H54 (cell line): Measurements from ENCODE around the gene OR8H2.
"Not testable (repeated sequence)": the region's sequence is repeated elsewhere in the genome, so short reads cannot be mapped to it uniquely, and the experiment has no call there.

Experiments
- DNase-seq: peaks from one replicate; pipeline ENCODE4 v3.0.0; 2011; ENCODE audit warnings: low spot score, mixed read lengths; ENCODE audit not compliant: insufficient read length
- FAIRE-seq: peaks from 3 replicates; lab custom pipeline; 2011; peaks lifted over from hg19 to GRCh38; lab: Jason Lieb, UNC
- POLR2A ChIP-seq: IDR thresholded peaks from 2 replicates; pipeline ENCODE4 v1.6.1; 2011; ENCODE audit warnings: low read depth, mild to moderate bottlenecking, low read length

OR8H2 gene, protein sequence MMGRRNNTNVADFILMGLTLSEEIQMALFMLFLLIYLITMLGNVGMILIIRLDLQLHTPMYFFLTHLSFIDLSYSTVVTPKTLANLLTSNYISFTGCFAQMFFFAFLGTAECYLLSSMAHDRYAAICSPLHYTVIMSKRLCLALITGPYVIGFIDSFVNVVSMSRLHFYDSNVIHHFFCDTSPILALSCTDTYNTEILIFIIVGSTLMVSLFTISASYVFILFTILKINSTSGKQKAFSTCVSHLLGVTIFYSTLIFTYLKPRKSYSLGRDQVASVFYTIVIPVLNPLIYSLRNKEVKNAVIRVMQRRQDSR

DNA sequence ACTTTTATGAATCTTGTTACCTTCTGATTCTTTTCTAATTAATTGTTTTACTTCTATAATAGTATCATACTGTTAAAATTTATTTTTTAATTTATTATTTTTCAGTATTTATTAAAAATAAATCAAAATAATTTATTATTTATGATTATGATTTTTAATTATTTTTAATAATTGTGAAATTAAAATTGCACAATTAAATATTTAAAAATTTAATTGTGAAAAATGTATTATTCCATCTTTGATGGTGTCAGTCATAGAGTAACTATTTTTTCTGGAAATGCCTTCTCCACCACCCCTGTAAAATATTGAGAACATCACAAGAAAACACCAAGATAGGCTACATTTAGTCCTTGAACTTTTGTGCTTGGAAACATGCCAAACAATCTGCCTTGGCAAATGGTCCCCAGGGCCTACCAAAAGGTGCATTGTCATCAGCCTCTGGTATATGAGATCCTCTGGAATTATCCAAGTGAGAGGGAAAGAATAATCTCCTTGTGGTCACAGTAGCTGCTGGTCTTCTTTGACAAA, at the start of gene OR8H2:
Gene OR8H2, plus strand, starts transcription at position 478 of the 528 bp plus-strand sequence. CDS start 1,356 bp downstream, outside the sequence.
- DNase-seq (no peak), FAIRE-seq (no peak)
- no peak for TF ChIP-seq POLR2A

DNA sequence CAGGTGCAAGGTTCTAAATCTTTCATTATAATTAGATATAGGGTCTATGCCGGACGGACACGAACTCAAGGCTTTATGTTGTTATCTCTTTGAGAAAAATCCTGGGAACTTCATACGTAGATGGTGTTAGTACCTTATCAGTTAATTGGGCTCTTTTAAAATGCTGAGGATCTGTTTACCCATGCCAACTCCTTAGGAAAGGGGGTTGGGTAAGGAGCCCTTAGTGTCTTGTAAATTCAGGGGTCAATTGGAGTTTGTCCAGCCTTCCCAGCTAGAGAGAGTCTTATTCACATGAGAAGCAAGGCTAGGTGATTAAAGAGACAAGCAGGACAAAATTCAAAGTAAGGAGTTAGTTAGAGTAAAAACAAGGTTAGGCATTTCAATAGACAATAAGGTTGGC, 47.1 kb upstream of the OR8H2 start:
- FAIRE-seq, DNase-seq: not testable (repeated sequence)

DNA sequence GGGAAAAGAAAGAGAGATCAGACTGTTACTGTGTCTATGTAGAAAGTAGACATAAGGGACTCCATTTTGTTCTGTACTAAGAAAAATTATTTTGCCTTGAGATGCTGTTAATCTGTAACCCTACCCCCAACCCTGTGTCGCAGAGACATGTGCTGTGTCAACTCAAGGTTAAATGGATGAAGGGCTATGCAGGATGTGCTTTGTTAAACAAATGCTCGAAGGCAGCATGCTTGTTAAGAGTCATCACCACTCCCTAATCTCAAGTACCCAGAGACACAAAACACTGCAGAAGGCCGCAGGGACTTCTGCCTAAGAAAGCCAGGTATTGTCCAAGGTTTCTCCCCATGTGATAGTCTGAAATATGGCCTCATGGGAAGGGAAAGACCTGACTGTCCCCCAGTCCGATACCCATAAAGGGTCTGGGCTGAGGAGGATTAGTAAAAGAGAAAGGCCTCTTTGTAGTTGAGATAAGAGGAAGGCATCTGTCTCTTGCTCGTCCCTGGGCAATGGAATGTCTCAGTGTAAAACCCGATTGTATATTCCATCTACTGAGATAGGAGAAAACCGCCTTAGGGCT, 45.7 kb upstream of the OR8H2 start:
- DNase-seq, FAIRE-seq: not testable (repeated sequence)

DNA sequence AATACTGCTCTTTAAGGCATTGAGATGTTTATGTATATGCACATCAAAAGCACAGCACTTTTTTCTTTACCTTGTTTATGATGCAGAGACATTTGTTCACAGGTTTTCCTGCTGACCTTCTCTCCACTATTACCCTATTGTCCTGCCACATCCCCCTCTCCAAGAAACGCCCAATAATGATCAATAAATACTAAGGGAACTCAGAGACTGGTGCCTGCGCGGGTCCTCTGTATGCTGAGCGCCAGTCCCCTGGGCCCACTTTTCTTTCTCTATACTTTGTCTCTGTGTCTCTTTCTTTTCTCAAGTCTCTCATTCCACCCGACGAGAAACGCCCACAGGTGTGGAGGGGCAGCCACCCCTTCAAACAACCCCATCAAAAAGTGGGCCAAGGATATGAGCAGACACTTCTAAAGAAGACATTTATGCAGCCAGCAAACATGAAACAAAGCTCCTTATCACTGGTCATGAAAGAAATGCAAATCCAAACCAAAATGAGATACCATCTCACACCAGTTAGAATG, 45.2 kb upstream of the OR8H2 start:
- not testable (repeated sequence) for DNase-seq, FAIRE-seq

DNA sequence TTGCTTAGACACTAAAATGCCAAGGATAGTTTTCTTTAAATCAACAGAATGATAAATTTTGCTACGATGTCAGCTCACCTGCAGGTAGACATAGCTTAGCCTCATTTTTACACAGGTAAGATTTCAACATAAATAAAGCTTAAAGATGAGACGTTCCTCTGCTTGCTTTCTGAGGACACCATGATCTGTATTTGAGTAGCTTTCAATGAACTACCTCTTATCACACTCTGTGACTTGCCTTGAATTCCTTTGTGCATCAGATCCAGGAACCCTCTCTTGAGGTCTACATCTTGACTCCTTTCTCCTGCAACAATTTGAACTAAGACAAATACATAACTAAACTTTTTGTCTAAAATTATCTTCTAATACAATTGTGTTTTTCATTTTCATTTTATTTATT, 36.5 kb upstream of the OR8H2 start:
- no peak for FAIRE-seq
- DNase-seq: no peak
- TF ChIP-seq POLR2A: no peak

DNA sequence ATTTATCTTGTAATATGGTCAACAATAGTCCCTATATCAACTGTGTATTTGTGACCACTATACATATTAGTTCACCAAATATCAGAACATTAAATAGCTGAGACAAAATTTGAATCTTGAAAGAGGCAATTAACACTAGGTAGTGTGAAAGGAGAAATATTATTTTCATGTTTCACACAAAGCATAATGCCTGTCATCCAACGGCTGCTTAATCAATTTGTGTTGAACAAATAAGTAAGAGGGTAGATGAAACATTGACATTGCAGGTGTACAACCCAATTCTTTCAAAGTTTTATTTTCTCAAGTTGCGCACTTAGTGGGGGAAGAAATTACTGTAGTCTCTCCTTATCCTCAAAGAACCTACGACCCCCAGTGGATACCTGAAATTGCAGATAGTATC, 13.8 kb upstream of the OR8H2 start:
- no peak for DNase-seq
- no peak for FAIRE-seq
- TF ChIP-seq POLR2A: no peak

DNA sequence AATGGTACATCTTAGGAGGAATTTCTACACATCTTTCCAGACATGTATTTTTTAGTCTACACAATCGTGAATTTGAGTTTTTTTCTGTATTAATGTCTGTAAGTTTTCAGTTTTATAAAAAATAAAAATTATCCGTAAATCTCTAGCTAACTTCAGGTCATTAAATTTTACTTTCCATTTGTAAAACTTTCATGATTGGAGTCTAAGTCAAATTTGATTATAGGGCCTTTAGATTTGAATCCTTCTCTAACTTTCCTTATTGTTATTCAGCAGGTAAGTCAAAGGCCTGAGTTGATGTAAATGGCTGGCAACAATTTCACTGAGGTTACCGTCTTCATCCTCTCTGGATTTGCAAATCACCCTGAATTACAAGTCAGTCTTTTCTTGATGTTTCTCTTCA, 10.5 kb upstream of the OR8H2 start, which contains the start of gene OR8I2:
Gene OR8I2, plus strand, starts transcription at position 301 of the 400 bp plus-strand sequence. Its CDS starts 0 bp downstream, at position 301.
- DNase-seq (no peak), FAIRE-seq (no peak)
- TF ChIP-seq POLR2A: no peak

DNA sequence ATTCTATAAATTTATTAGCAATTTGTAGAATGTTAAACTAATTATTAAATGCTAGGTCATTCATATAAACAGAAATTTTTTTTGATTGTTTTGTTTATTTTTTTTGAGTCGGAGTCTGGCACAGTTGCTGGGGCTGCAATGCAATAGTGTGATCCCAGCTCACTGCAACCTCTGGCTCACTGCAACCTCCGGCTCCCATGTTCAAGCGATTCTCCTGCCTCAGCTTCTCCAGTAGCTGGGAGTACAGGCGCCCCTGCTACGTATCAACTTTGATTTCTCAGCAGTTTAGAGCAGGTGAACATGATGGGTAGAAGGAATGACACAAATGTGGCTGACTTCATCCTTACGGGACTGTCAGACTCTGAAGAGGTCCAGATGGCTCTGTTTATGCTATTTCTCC, 18.6 kb downstream of the OR8H2 start, which contains the start of gene OR8H3:
Gene OR8H3, plus strand, starts transcription at position 301 of the 400 bp plus-strand sequence. Its CDS starts 0 bp downstream, at position 301.
- TF ChIP-seq POLR2A: no peak
- DNase-seq (no peak), FAIRE-seq (no peak)

DNA sequence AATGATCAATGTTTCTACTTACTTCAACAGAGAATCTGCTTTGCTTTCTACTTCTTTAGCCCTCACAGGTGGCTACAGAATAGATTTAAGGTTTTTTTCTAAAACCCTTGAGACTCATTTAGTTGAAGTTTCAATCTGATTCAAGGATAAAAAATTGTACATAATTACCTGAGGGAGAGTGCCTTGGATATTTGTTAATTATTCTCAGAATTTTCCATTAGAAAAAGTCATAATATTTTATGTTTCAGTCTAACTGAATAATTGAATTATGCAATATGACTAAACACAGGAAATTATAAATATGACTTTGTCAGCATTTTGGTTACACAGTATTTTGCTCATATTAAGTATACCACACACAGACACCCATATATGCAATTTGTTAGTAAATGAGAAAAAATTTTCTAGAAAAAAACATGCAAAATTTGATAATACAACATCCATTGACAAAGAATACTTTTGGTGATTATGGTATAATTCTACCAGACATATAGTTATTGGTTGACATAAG, 36.7 kb downstream of the OR8H2 start, which contains the start of gene OR8J3:
Gene OR8J3, minus strand, starts transcription at position 51 of the 511 bp plus-strand sequence. CDS start 2,483 bp downstream, outside the sequence.
- no peak for DNase-seq
- no peak for TF ChIP-seq POLR2A
- no peak for FAIRE-seq

DNA sequence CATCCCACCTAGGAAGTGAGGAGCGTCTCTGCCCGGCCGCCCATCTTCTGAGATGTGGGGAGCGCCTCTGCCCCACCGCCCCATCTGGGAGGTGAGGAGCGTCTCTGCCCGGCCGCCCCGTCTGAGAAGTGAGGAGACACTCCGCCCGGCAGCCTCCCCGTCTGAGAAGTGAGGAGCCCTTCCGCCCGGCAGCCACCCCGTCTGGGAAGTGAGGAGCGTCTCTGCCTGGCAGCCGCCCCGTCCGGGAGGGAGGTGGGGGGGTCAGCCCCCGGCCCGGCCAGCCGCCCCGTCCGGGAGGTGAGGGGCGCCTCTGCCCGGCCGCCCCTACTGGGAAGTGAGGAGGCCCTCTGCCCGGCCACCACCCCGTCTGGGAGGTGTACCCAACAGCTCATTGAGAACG, 40.2 kb downstream of the OR8H2 start:
- not testable (repeated sequence) for DNase-seq, FAIRE-seq

DNA sequence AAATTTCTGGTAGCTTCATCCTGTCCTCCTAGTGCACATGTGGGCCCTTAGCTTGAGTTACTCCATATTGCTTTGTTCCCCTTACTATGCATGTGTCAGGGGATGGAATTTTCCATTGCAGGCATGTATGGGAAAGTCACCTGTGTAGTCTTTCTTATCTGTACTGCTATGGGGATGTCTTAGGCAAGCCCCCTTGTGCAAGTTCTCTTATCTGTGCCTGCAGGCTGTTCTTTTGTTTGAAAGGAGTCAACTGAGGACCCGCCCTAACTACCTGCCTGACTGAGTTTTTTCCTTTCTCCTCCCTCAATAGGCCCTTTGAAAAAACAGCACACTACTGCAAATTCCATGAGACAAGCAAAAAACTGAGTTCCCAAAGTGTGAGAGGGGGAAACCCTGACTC, 47.9 kb downstream of the OR8H2 start:
- no peak for DNase-seq
- no peak for TF ChIP-seq POLR2A
- FAIRE-seq: no peak

DNA sequence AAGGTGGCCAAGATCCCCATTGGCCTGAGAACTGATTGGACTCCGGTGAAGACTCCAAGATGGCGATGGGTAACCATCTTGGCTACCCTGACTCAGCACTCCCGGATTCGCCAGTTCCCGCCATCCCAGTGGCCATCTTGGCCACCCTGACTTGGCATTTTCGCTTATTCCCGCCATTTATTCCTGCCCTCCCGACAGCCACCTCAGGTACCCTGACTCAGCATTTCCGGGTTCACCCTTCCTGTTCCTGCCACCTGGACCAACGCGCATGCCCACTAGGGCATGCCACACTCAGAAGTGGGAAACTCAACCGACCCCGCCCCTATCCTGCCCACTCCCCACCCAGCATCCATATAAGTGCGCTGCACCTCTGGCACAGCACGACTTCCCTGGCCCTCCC, 48.8 kb downstream of the OR8H2 start:
- FAIRE-seq: no peak
- no peak for TF ChIP-seq POLR2A
- DNase-seq: no peak
